ENCODE results near the gene TUSC1.

Gene TUSC1

GRCh38 chr9:25678147-25678666, at the start of gene TUSC1:
Gene TUSC1, minus strand, starts transcription at chr9:25678444. Its CDS starts 132 bp downstream, at chr9:25678312.
- peak; percentile 83 to 88 for DNase-seq (ENCODE audit: low read depth in 2 of 2)
- peak within 1 kb of the TSS; percentile 65 to 69 for H3K4me3 ChIP-seq (replicated peaks in 1 of 2; ENCODE audit: low read depth in 2 of 2, low read length in 2 of 2)
- no peak for TF ChIP-seq CTCF (IDR thresholded peaks at IDR 0.05; ENCODE audit: low read depth, low read length)

GRCh38 chr9:25726871-25727410, 48.7 kb upstream of the TUSC1 start:
- no peak for TF ChIP-seq CTCF (IDR thresholded peaks at IDR 0.05; ENCODE audit: low read depth, low read length)
- H3K4me3 ChIP-seq (replicated peaks in 1 of 2; ENCODE audit: low read depth in 2 of 2, low read length in 2 of 2): no peak overlapping the region
- no peak for DNase-seq (ENCODE audit: low read depth in 2 of 2)

GRCh38 chr9:25724424-25724823, 46.2 kb upstream of the TUSC1 start:
- no peak overlapping the region for H3K4me3 ChIP-seq (replicated peaks in 1 of 2; ENCODE audit: low read depth in 2 of 2, low read length in 2 of 2)
- peak in 1 of 2 donors; percentile 28 for DNase-seq (ENCODE audit: low read depth in 2 of 2)

GRCh38 chr9:25716220-25716872, 38.1 kb upstream of the TUSC1 start:
- peak; percentile 56 for TF ChIP-seq CTCF (IDR thresholded peaks at IDR 0.05; ENCODE audit: low read depth, low read length)
- DNase-seq (ENCODE audit: low read depth in 2 of 2): peak; percentile 65 to 86
- H3K4me3 ChIP-seq (replicated peaks in 1 of 2; ENCODE audit: low read depth in 2 of 2, low read length in 2 of 2): no peak overlapping the region

More at GRCh38 chr9:25724424-25724823, 46.2 kb upstream of the TUSC1 start:
- no peak for TF ChIP-seq CTCF (IDR thresholded peaks at IDR 0.05; ENCODE audit: low read depth, low read length)

GRCh38 chr9:25709941-25710340, 31.7 kb upstream of the TUSC1 start:
- DNase-seq (ENCODE audit: low read depth in 2 of 2): no peak
- no peak for TF ChIP-seq CTCF (IDR thresholded peaks at IDR 0.05; ENCODE audit: low read depth, low read length)

GRCh38 chr9:25704800-25705199, 26.6 kb upstream of the TUSC1 start:
- TF ChIP-seq CTCF (IDR thresholded peaks at IDR 0.05; ENCODE audit: low read depth, low read length): no peak
- no peak for DNase-seq (ENCODE audit: low read depth in 2 of 2)
- no peak overlapping the region for H3K4me3 ChIP-seq (replicated peaks in 1 of 2; ENCODE audit: low read depth in 2 of 2, low read length in 2 of 2)

More at GRCh38 chr9:25709941-25710340, 31.7 kb upstream of the TUSC1 start:
- no peak overlapping the region for H3K4me3 ChIP-seq (replicated peaks in 1 of 2; ENCODE audit: low read depth in 2 of 2, low read length in 2 of 2)
